RKO (cell line): Measurements from ENCODE around the gene MDN1.
A peak's percentile ranks its signal among the peaks of the same experiment; 100 is the strongest.
"Not testable (repeated sequence)": the region's sequence is repeated elsewhere in the genome, so short reads cannot be mapped to it uniquely, and the experiment has no call there.

Source experiments
- DNase-seq: peaks from one replicate; pipeline ENCODE4 v3.0.0-alpha.2; 2016; ENCODE audit warnings: low spot score

The MDN1 gene

DNA sequence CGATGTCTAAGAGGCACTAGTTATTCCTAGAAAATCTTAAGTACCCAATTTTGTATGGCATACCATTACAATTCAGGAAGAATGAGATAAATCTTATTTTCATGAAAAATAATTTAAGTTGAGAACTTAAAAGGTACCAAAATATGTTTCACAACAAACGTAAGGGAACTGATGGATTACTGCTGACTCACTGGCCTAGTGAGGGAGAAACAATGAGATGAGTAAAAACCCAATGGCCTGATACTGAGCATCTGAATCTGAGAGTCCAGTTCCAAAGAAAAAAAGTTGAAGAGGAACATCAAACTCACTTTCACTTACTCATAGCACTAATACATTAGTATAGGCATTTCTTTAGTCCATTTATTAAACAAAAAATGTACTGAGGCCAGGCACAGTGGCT is 56.0 kb downstream of the MDN1 start:
- no peak for DNase-seq

- DNase-seq, result no peak
Observed at GRCh38 chr6:89758830-89759229, 60.8 kb downstream of the MDN1 start.

DNA sequence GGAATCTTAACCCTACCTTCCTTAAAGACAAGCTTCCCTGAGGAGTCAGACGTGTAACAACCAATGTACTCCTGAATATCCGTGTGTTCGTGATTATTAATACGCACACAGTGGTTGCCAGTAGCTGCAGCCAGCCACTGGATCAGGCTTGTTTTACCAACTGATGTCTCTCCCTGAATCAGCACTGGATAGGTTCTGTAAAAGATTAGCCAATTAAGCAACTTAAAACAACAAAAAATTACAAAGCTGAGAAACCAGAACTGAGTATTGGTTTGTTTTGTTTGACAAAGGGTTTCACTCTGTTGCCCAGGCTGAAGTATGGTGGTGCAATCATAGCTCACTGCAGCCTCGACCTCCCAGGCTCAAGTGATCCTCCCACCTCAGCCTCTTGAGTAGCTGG is 69.3 kb downstream of the MDN1 start:
- DNase-seq, result no peak

- DNase-seq, result no peak
Observed at GRCh38 chr6:89749918-89750317, 69.7 kb downstream of the MDN1 start.

GRCh38 chr6:89745716-89746115 is 73.9 kb downstream of the MDN1 start:
- no peak for DNase-seq

- no peak for DNase-seq
Observed at GRCh38 chr6:89745096-89745495, 74.5 kb downstream of the MDN1 start.

DNA sequence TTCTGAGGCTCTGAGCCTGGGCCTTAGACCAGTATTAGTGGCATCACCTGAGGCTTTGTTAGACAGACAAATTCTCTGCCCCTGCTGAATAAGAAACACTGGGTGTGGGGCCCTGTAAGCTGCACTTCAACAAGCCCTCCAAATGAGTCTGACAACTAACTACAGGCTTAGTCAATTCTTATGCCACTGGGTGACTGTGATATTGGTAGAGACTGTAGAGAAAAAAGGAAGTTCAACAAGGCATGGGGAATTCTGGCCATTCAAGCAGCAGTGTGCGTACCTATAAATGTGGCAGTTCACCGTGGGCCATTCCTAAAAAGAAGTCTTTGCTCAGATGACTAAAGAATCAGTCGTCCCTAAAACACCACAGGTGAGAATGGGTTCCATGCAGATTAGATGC is 82.7 kb downstream of the MDN1 start:
- no peak for DNase-seq

GRCh38 chr6:89734526-89734925 is 85.1 kb downstream of the MDN1 start:
- DNase-seq, result no peak

DNA sequence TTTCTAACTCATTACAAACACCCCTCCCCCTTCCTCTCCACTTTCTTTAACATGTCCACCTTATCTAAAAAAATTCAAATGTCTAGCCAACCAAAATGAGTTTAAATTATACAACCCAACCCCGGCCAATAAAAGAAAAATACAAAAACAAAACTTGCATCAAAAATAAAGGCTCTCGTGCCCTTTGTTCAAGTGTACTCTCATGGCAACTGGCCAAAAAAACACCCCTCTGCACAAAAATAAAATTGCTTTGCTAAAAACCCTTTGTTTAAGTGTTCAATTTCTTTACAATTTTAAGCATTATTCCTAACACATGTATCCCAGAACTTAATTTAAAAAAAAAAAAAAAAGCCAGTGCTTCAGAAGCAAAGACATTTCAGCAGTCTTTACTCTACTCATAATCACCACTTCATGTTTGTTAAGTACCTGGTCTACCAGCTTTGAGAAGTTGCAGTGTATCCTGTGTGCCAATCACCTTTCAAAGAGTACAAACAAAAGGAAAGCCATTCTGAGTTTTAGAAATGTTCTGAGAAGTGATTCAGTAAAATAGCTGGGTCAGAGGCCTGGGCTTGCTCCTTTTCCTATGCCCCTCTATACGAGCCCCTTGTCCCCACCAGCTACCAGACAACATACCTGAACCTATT is 87.5 kb downstream of the MDN1 start:
- DNase-seq, result no peak

GRCh38 chr6:89731262-89731661 is 88.3 kb downstream of the MDN1 start:
- DNase-seq, result not testable (repeated sequence)

- DNase-seq, result no peak
Observed at GRCh38 chr6:89729818-89730217, 89.8 kb downstream of the MDN1 start.

DNA sequence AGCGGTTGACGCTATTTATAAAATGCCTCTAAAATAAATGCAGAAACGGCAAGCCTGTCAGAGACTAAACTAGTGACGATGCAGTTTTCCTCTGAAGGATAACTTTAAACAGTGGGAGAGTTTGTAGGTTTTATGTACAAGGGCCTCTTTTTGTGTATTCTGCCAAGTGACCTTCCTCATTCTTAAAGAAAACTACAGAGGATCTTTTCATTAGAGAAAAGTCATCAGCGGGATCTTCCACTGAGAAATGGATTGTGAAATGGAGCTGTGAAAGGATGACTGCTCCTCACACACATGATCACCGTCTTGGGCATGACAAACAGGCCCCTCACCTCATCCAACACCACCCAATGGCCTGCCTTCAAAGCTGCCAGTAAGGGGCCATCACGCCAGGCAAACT is 92.1 kb downstream of the MDN1 start:
- DNase-seq, result no peak

DNA sequence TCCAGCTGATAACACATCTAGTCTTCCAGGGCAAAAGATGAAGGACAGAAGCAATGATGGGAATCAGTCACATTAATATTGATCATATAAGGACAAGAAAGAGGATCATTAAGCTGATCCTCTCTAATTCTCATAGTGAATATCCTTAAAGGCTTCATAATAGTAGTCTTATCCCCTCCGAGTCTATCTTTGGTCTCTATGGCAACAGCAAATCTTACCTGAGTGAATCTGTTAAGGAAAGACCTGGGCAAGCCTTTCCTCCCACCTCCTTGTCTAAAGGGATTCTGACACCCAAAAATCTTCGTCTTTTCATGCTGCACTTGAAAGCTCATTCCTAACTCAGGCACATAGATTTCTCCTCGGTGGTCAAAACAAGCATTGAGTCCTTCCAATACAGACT is 94.6 kb downstream of the MDN1 start:
- no peak for DNase-seq

- no peak for DNase-seq
Observed at GRCh38 chr6:89723046-89723445, 96.5 kb downstream of the MDN1 start.

- no peak for DNase-seq
Observed at GRCh38 chr6:89716532-89716931, 103.1 kb downstream of the MDN1 start.

DNA sequence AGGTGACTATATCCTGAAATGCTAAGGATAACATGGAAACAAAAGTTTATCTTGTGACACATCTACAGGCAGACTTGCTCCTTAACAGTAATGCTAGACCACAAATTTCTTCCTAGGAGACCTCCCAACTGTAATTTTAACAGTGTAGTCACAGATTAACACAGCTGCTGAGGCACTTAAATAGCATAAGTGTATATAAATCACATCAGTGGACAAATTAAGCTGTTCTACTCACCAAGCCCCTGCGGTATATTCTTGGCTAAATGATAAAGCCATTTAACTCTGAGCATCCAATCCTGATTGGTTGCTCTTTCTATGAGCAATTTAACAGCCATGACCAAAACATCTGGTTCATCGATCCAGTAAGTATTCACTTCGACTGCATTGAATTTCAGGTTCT is 107.8 kb downstream of the MDN1 start:
- no peak for DNase-seq

GRCh38 chr6:89708316-89708715 is 111.3 kb downstream of the MDN1 start:
- DNase-seq, result no peak

DNA sequence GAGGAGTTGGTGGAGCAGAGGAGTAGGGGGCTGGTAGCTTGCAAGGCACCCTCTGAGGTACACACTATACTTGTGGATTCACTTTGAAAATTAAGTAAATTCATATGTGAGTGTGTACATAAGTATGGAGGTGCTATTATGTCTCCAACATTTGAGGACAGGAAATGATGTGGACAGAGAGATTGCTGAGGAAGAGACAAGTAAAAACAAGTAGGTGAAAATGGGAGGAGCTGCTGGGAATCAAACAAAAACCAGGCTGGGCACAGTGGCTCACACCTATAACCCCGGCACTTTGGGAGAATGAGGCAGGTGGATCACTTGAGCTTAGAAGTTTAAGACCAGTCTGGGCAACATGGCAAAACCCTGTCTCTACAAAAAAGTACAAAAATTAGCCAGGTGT is 111.8 kb downstream of the MDN1 start:
- DNase-seq, result no peak

DNA sequence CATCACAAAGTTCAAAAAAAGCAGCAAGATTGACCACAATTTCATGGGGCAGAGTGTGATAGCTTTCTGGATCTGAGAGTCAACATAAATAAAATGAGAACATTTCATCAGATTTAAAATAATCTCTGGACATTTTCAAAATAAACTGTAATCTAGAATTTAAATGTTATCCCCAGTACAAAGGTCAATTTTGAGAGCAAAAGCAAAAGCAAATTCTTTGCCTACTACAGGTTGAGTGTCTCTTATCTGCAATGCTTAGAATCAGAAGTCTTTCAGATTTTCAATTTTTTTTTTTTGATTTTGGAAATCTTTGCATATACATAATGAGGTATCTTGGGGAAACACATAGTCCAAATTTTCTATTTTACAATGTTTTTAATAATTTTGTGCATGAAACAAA is 113.5 kb downstream of the MDN1 start:
- no peak for DNase-seq

GRCh38 chr6:89703292-89703691 is 116.3 kb downstream of the MDN1 start:
- DNase-seq, result no peak

- no peak for DNase-seq
Observed at GRCh38 chr6:89702349-89702748, 117.2 kb downstream of the MDN1 start.

- no peak for DNase-seq
Observed at GRCh38 chr6:89695667-89696066, 123.9 kb downstream of the MDN1 start.

DNA sequence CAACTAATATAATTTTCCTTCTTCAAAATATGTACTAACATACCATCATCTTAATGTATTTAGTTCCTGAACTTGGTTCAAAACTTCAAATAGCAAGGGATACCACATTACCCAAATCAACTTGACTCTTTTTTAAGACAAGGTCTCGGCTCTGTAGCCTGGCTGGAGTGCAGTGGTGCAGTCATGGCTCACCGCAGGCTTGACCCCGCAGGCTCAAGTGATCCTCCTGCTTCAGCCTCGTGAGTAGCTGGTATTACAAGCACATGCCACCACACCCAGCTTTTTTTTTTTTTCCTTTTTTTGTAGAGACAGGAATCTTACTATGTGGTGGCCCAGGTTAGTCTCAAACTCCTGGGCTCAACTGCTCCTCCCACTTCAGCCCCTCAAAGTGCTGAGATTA is 125.2 kb downstream of the MDN1 start:
- no peak for DNase-seq

DNA sequence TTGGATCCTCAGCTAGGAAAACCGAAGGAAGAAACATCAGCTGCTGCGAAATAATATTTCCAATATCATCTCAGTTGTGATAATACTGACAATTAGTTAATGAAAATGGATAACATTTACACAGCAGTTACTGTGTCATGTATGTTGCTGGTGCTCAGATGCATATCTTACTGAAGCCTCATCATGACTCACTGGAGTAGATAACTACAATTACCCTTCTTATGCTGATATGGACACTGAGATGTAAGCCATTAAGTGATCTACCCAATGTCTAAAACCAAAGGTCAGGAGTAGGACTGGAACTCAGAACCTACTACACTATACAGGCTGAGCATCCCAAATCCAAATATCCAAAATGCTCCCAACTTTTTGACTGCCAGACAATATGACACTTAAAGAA is 126.4 kb downstream of the MDN1 start:
- peak; percentile 14 for DNase-seq

DNA sequence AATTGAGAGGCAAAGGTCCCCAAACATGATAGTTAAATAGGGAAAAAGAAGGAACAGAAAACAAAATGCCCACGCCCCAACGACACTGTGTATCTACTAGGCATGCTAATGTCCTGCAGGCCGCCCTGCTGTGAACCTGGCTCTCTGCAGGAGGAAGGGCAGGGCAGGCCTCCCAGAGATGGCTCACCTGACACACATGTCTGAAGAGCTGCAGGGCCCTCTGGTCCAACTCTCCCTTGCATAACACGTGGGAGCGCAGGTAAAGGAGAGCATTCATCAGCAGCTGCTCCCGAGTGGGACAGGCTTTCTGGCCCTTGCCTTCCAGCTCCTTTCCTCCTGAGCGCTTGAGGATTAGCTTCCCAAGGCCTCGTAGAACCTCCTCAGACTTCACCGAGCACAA is 127.3 kb downstream of the MDN1 start:
- no peak for DNase-seq
